Motor neuron (in vitro differentiated cells): ENCODE results near the gene FAM20C. TPM values are rescaled to one million over a fixed set of nuclear protein-coding genes. Genes with fewer than 3 reads are reported as not detected.
A peak's percentile ranks its signal among the peaks of the same experiment; 100 is the strongest.

Experiments used
- ATAC-seq, 8 experiments: fragments of 200-7000 bp; cut with Tn5 transposase; replicated peaks in 6 of 8; 2 replicates each; pipeline ENCODE4 v1.8.0; 2021; ENCODE audit warnings: mild to moderate bottlenecking in 8 of 8, moderate library complexity in 8 of 8
- H3K27ac ChIP-seq, 2 donors: fragments of 250-450 bp; sonication (Bioruptor Pico); 2 replicates each; pipeline ENCODE4 v1.9.0; 2021; ENCODE audit warnings: antibody characterized with exemption in 2 of 2, mild to moderate bottlenecking in 2 of 2, moderate library complexity in 1 of 2
- H3K4me1 ChIP-seq, 2 donors: fragments of 250-450 bp; sonication (Bioruptor Pico); replicated peaks in 1 of 2; 2 replicates each; pipeline ENCODE4 v1.6.1; 2021; ENCODE audit warnings: antibody characterized with exemption in 2 of 2, mild to moderate bottlenecking in 2 of 2, moderate library complexity in 1 of 2
- H3K4me3 ChIP-seq, 5 donors: fragments of 250-450 bp; sonication (Bioruptor Pico); 2 replicates each; pipeline ENCODE4 v1.9.0; 2021; ENCODE audit warnings: antibody characterized with exemption in 5 of 5, mild to moderate bottlenecking in 5 of 5, moderate library complexity in 4 of 5
- WGBS, 10 experiments: fragments of 450-650 bp; shearing (Covaris generic); methylation state at CpG; one replicate each; pipeline ENCODE4 v1.0.0; 2022; 5-methylcytosine and 5-hydroxymethylcytosine counted together
- in situ Hi-C, 9 experiments: fragments of 400-800 bp; cut with MboI; loops; one replicate each; pipeline ENCODE4 v1.15.0; 2021; ENCODE audit warnings: low sequenced_read_pairs in 9 of 9, low pct_unique_long_range_greater_than_20kb in 2 of 9; ENCODE audit not compliant: unreplicated experiment in 9 of 9
- total RNA-seq, 8 experiments: library from RNA; unstranded; fragments of 300-600 nt; gene quantifications; 2 replicates each; pipeline versions ENCODE4 v1.2.3 to v1.2.4, GENCODE V29; 2022

The FAM20C gene
- total RNA-seq, 8 experiments from 2014 or later = 19.0 to 42.1 (median 22.9) TPM

GRCh38 chr7:264541-265191 is 72.3 kb downstream of the FAM20C start:
- H3K27ac ChIP-seq = no peak overlapping the region
- 81 to 95% (median 89%) methylated on average over 6 to 16 of the region's 27 CpGs; no CpG with 5 or more reads in 5 of the 10 experiments for WGBS, 10 experiments
- no peak for ATAC-seq

GRCh38 chr7:265192-265997 is 73.0 kb downstream of the FAM20C start:
- peak in 3 of 8 experiments; percentile 4 to 16 (median 14) for ATAC-seq
- in situ Hi-C loops = no loop called here
- H3K4me1 ChIP-seq = no peaks in the 10 kb centered on the region
- no peak overlapping the region for H3K27ac ChIP-seq
- no peak overlapping the region for H3K4me3 ChIP-seq
- 9 to 88% (median 64%) methylated on average over 5 to 16 of the region's 25 CpGs; no CpG with 5 or more reads in 2 of the 10 experiments for whole genome bisulfite sequencing, 10 experiments

More at GRCh38 chr7:264541-265191, 72.3 kb downstream of the FAM20C start:
- in situ Hi-C loops = no loop called here
- H3K4me1 ChIP-seq = no peaks in the 10 kb centered on the region
- no peak overlapping the region for H3K4me3 ChIP-seq

DNA sequence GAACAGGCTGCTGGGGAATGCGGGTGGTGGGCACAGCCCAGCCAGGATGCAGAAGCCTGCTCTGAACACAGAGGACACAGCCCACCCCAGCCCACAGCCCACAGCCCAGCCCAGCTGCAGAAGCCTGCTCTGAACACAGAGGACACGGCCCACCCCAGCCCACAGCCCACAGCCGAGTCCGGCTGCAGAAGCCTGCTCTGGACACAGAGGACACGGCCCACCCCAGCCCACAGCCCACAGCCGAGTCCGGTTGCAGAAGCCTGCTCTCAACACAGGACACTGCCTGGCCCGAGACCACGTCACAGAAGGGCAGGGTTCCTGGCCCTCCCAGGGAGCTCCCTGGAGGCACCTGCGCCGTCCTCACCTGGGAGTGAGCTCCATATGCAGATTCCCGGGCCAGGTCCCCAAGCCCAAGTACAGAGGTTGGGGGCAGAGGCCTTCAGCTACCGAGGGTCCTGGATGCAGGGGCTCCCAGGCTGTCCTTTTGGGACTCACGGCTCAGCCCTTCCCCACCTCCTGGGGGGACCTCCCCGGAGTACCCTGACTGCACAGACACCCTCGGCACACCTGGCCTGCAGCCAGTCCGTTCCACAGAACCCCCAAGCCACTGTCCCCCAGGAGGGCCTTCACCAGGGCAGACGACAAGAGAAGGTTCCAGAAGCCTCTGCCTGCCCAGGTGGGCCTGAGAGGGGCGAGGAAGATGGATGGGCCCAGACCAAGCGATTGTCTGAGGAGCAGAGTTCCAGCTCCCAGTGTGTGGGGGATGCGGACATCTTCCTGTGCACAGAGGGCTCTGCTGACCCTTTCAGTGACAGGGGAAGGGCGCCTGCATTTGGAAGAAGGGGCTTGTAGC is 73.9 kb downstream of the FAM20C start:
- ATAC-seq = peak in 4 of 8 experiments; percentile 15 to 26 (median 20)
- in situ Hi-C loops = no loop called here
- Histone ChIP-seq H3K27ac (no peak overlapping the region), H3K4me1 (no peaks in the 10 kb centered on the region), H3K4me3 (no peak overlapping the region)
- 60 to 100% (median 73%) methylated on average over 1 to 7 of the region's 22 CpGs; no CpG with 5 or more reads in 4 of the 10 experiments for WGBS, 10 experiments

GRCh38 chr7:266851-267840 is 74.8 kb downstream of the FAM20C start:
- ATAC-seq = peak in 4 of 8 experiments; percentile 39 to 71 (median 66)
- WGBS, 10 experiments = 29 to 95% (median 72%) methylated on average over 1 to 7 of the region's 45 CpGs; no CpG with 5 or more reads in 3 of the 10 experiments
- no peaks in the 10 kb centered on the region for H3K4me1 ChIP-seq
- no peak overlapping the region for H3K27ac ChIP-seq
- in situ Hi-C loops = no loop called here
- H3K4me3 ChIP-seq = no peak overlapping the region

DNA sequence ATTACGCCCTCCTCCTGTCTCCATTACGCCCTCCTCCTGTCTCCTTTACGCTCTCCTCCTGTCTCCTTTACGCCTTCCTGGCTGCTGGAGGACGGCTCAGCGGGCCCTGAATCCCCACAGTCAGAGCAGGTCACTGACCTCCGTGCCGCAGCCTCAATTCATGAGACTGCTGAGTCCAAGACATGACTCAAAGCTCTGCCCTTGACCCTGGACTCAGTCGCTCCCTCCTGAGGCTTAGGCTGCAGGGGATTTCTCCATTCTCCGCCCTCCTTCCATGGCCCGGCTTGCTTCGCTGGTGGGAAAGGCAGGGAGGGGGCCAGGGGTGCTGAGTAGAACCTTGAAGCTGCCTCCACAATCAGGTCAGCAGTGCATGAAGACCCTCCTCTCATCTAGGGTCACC is 76.6 kb downstream of the FAM20C start:
- Histone ChIP-seq H3K4me3 (no peak overlapping the region), H3K4me1 (no peaks in the 10 kb centered on the region), H3K27ac (no peak overlapping the region)
- ATAC-seq = no peak
- 65 to 96% (median 85%) methylated on average over 4 to 11 of the region's 12 CpGs; no CpG with 5 or more reads in 1 of the 10 experiments for WGBS, 10 experiments
- in situ Hi-C loops = no loop called here

DNA sequence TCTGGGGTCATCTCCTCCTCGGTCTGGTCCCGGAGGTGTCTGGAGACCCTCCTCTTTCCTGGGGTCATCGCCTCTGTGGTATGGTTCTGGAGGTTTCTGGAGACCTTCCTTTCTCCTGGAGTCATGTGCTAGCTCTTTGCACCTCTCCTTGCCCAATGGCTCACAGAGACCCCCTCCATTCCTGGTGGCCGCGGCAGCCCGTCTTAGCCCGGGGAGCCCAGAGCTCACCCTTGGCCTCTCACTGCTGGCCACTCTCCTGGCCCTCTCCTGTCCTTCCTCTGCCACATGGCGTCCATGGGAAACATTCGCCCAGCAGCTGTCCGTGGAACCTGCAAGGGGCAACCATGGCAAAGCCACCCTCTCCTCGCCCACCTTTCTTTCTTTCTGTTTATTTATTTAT is 77.3 kb downstream of the FAM20C start:
- ATAC-seq = no peak
- Histone ChIP-seq H3K27ac (no peak overlapping the region), H3K4me3 (no peak overlapping the region), H3K4me1 (no peaks in the 10 kb centered on the region)
- 47 to 100% (median 73%) methylated on average over 1 to 8 of the region's 11 CpGs; no CpG with 5 or more reads in 7 of the 10 experiments for WGBS, 10 experiments
- in situ Hi-C loops = no loop called here

DNA sequence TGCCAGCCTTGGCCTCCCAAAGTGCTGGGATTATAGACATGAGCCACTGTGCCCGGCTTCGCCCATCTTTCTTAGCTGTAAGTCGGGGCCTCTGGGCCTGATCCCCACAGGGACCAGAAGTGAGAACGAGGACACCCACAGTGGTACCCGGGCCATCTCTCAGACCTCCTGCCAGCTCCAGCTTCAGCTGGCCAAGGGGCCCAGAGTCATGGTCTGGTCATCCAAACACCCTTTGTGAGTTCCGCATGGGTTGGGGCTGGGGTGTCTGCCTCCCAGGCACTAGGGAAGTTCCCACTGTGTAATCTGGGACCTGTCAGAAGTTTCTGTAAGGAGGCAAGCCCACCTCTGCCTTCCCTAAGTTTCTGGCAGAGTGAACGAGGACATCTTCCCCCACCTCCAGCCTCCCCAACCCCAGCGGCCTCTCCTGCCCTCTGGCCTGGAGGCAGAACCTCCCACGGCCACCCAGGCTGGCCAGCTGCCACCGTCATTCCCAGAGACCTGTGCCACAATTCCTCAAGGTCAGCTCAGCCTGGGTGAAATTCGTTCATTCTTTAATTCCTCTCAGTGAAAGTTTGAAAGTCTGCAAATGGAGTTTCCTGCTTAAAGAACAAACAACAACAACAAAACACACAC is 78.1 kb downstream of the FAM20C start:
- H3K27ac ChIP-seq = no peak overlapping the region
- in situ Hi-C loops = no loop called here
- no peak for ATAC-seq
- H3K4me1 ChIP-seq = no peaks in the 10 kb centered on the region
- no peak overlapping the region for H3K4me3 ChIP-seq
- 14 to 83% (median 62%) methylated on average over 1 to 7 of the region's 11 CpGs; no CpG with 5 or more reads in 6 of the 10 experiments for WGBS, 10 experiments

GRCh38 chr7:271266-272107 is 79.1 kb downstream of the FAM20C start:
- in situ Hi-C loops = no loop called here
- Histone ChIP-seq H3K27ac (no peak overlapping the region), H3K4me3 (no peak overlapping the region), H3K4me1 (no peaks in the 10 kb centered on the region)
- WGBS, 10 experiments = 0 to 93% (median 64%) methylated on average over 2 to 7 of the region's 14 CpGs; no CpG with 5 or more reads in 2 of the 10 experiments
- peak in 3 of 8 experiments; percentile 88 to 92 (median 92) for ATAC-seq

GRCh38 chr7:272108-272615 is 79.8 kb downstream of the FAM20C start:
- Histone ChIP-seq H3K4me1 (no peaks in the 10 kb centered on the region), H3K4me3 (no peak overlapping the region), H3K27ac (no peak overlapping the region)
- ATAC-seq = no peak
- in situ Hi-C loops = no loop called here
- WGBS, 10 experiments = 60% methylated on average over 2 of the region's 18 CpGs; no CpG with 5 or more reads in 9 of the 10 experiments

DNA sequence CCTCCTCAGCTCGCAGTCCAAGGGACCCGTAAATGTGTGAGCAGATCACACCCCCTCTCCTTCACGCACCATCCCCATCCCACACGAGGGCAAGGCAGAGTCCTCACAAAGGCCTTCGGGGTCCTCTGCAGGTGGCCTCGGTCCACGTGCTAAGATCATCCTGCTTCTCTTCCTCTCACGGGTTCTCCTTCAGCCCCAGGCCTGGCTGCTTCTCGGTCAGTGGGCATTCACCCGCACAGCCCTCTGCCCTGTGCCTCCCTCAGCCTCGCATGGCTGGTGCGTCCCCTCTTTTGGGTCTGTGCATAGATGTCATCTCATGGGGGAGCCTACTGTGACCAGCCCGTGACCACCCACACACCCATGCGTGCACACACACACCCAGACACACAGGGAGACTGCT is 80.3 kb downstream of the FAM20C start:
- no peak for ATAC-seq
- Histone ChIP-seq H3K27ac (no peak overlapping the region), H3K4me1 (no peaks in the 10 kb centered on the region), H3K4me3 (no peak overlapping the region)
- in situ Hi-C loops = no loop called here
- WGBS, 10 experiments = 17 to 100% (median 80%) methylated on average over 1 to 10 of the region's 14 CpGs; no CpG with 5 or more reads in 3 of the 10 experiments

DNA sequence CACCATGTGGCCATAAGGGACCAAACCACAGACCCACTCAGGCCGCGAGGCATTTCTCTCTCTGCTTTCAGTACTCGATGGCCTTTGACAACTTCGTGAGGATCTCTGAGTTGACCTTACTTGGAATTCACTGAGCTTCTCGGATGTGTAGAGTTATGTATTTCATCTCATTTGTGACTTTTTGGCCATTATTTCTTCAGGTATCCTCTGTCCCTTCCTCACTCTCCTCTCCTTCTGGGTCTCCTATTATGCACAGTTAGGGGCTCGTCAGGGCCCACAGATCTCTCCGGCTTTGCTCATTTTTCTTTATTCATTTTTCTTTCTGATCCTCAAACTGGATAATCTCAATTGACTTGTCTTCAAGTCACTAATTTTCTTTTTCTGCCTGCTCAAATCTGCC is 81.0 kb downstream of the FAM20C start:
- Histone ChIP-seq H3K4me1 (no peaks in the 10 kb centered on the region), H3K27ac (no peak overlapping the region), H3K4me3 (no peak overlapping the region)
- in situ Hi-C loops = no loop called here
- no peak for ATAC-seq
- WGBS, 10 experiments = 61 to 95% (median 86%) methylated on average over 2 to 7 of the region's 7 CpGs
